ENCODE results near the gene POLE. TPM values are rescaled to one million over a fixed set of nuclear protein-coding genes. Genes with fewer than 3 reads are reported as not detected.

POLE gene
- total and polyA plus RNA-seq, 4 donors, result 7.6 to 39.2 (median 19.7) TPM

- Histone ChIP-seq H3K27ac (ENCODE audit: low read depth in 1 of 2, low read length in 2 of 2) (no peak overlapping the region), H3K9me3 (ENCODE audit: control insufficient read depth in 4 of 4, low read length in 3 of 4) (no peaks in the 10 kb centered on the region), H3K4me3 (ENCODE audit: low read depth in 1 of 3, low read length in 3 of 3) (no peak overlapping the region), H3K9ac (ENCODE audit: low read depth in 1 of 2, low read length in 2 of 2) (no peak overlapping the region), H3K36me3 (ENCODE audit: control insufficient read depth in 4 of 4, insufficient read depth in 3 of 4, low read depth in 1 of 4, low read length in 3 of 4) (peaks cover 0 to 36% (median 17%) of the 10 kb centered on the region in 4 donors), H3K27me3 (ENCODE audit: control insufficient read depth in 4 of 4, insufficient read depth in 4 of 4, low read length in 3 of 4) (no peaks in the 10 kb centered on the region), H3K4me1 (ENCODE audit: control insufficient read depth in 4 of 4, insufficient read depth in 4 of 4, low read length in 3 of 4) (no peaks in the 10 kb centered on the region)
- no peak for DNase-seq (ENCODE audit: low spot score)
- 96% methylated on average over 32 of the region's 32 CpGs for WGBS
- TF ChIP-seq GABPA (IDR thresholded peaks at IDR 0.05 in 1 of 2, conservative IDR thresholded peaks at IDR 0.05 in 1 of 2) (no peak), HNF4G (IDR thresholded peaks at IDR 0.05) (no peak), TAF1 (conservative IDR thresholded peaks at IDR 0.05) (no peak), RXRA (IDR thresholded peaks at IDR 0.05) (no peak), CTCF (IDR thresholded peaks at IDR 0.05; ENCODE audit: low read depth, low read length, missing input control) (no peak), REST (IDR thresholded peaks at IDR 0.05) (no peak), YY1 (IDR thresholded peaks at IDR 0.05) (no peak), SP1 (IDR thresholded peaks at IDR 0.05) (no peak), MAX (IDR thresholded peaks at IDR 0.05) (no peak), EGR1 (IDR thresholded peaks at IDR 0.05; ENCODE audit: low read depth in 2 of 2) (no peak), JUND (IDR thresholded peaks at IDR 0.05) (no peak), FOXA2 (IDR thresholded peaks at IDR 0.05) (no peak), NR2F2 (IDR thresholded peaks at IDR 0.05) (no peak)
- TF ChIP-seq, protein P1, sequence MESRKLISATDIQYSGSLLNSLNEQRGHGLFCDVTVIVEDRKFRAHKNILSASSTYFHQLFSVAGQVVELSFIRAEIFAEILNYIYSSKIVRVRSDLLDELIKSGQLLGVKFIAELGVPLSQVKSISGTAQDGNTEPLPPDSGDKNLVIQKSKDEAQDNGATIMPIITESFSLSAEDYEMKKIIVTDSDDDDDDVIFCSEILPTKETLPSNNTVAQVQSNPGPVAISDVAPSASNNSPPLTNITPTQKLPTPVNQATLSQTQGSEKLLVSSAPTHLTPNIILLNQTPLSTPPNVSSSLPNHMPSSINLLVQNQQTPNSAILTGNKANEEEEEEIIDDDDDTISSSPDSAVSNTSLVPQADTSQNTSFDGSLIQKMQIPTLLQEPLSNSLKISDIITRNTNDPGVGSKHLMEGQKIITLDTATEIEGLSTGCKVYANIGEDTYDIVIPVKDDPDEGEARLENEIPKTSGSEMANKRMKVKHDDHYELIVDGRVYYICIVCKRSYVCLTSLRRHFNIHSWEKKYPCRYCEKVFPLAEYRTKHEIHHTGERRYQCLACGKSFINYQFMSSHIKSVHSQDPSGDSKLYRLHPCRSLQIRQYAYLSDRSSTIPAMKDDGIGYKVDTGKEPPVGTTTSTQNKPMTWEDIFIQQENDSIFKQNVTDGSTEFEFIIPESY (IDR thresholded peaks at IDR 0.05), result no peak
- TF ChIP-seq, protein P2, sequence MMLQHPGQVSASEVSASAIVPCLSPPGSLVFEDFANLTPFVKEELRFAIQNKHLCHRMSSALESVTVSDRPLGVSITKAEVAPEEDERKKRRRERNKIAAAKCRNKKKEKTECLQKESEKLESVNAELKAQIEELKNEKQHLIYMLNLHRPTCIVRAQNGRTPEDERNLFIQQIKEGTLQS (IDR thresholded peaks at IDR 0.05), result no peak
These were observed 62.1 kb downstream of the POLE start for GRCh38 chr12:132624910-132625630.
